Stimulated activated CD8-positive, alpha-beta memory T cell treated with anti-CD3 and anti-CD28 coated beads, Interleukin-7, amount 100 ng/mL, for 24 hours (primary cell): ENCODE results near the gene ZBTB7A.
"Not testable (repeated sequence)": the region's sequence is repeated elsewhere in the genome, so short reads cannot be mapped to it uniquely, and the experiment has no call there.

Experiments used
- DNase-seq: peaks from one replicate; pipeline ENCODE4 v3.0.0-alpha.2; 2020; ENCODE audit warnings: low read depth

The ZBTB7A gene

DNA sequence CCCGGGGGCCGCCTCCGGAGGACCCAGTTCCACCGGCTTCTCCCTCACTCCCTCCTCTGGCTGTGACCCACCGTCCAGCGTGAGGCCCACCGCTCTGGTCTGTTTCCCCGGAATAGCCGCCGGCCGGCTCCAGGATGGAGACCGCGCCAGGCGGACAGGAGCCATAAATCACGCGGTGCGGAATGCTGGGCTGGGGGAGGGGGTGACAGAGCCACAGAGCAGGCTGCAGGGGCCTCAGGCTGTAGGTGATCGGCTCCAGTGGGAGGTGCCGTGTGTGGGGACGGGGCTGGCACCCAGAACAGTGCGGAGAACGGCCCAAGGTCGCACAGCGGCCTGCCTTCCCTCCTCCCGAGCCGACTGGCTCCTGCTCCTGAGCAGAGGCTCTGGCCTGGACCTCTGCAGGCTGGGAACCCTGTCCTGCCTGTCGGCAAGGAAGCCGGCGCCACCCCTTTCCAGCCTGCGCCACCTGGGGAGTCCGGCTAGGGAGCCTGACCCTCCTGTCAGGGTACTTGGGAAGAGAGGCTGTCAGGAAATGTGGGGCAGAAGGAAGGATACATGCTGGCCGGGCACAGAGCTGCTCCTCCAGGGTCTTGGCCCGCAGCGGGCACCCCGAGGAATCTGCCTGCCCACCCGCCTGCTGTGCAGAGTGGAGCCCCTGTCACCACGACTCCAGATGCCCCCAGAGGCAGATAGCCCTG is 50.8 kb downstream of the ZBTB7A start:
- DNase-seq, result no peak

DNA sequence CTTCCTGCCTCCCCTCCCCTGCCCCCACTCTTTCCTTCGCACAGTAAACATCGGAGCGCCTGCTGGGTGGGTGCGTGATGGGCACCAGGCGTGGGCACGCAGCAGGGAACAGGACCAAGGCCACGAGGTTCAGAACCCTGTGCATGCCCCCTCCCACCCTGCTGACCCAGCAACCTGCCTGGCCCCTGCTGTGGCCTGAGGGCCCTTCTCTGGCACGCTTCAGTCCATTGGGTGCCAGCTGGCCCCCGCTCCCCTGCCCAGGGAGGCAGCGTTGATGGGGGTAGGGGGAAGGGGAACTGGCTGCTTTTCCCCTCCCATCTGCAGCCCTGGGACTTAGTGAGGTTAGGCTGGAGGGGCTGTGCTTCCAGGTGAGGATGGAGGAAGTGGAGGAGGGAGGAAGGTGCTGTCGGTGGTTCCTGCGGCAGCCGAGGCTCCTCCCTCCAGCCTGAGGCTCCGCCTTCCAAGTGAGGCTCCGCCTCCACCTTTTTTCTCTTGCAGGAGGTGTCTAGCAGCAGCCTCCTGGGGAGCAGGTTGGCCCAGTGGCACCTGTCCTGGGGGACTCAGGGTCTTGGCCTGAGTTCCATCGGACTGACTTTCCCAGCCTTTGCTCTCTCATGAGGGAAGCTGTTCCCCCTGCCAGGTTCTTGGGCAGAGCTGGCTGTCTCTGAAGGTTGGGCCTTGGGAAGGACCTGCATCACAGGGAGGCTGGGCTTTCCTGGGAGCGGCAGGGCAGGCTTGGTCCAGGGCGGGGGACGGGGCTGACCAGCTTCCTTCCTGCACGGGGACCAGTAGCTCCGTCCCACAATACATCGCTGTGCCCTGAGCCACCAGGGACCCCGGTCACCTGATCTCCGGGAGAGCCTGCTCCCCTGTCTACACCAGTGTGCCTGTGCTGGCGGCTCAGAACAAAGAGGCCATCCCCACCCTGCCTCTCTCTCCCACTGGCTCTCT is 51.9 kb downstream of the ZBTB7A start:
- peak; percentile 19 for DNase-seq

GRCh38 chr19:4013886-4014540 is 52.7 kb downstream of the ZBTB7A start:
- no peak for DNase-seq

GRCh38 chr19:4012975-4013634 is 53.6 kb downstream of the ZBTB7A start:
- DNase-seq, result no peak

DNA sequence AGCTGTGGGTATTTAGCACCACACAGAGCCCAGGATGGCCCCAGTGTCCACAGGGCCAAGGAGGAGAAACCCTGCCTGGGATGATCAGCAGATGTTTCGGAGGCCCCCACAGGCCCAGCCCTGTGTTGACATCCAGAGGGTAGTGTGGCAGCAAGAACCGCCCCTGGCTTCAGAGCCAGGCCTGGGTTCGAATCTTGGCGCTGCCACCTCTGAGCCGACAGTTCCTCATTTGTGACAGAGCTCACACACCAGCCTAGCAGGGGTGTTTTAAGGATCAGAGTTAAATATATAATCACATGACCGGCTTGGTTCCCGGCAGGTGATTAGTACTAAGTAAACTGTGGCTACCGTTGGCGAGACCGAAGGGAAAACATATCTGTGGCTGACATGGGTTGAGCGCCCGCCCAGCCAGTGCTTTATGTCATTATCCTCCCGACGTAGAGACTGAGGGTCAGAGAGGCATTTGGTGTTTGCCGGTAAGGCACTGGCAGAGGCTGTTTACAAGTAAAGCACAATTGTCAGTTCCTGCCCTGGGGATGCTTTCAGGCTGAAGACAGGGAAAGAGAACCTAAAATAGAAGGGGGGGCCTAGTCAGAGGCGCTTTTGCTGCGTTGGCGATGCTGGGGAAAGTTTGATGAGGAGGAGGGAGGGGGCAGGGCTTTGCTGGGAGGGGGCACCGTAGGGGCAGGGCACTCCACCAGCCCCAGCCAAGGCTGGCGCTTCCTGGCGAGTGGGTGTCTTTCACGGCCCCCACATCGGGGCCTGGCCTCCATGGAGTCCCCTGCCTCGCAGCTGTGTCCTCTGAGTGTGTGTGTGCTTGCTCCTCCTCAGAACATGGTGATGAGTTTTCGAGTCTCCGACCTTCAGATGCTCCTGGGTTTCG is 54.4 kb downstream of the ZBTB7A start:
- no peak for DNase-seq

DNA sequence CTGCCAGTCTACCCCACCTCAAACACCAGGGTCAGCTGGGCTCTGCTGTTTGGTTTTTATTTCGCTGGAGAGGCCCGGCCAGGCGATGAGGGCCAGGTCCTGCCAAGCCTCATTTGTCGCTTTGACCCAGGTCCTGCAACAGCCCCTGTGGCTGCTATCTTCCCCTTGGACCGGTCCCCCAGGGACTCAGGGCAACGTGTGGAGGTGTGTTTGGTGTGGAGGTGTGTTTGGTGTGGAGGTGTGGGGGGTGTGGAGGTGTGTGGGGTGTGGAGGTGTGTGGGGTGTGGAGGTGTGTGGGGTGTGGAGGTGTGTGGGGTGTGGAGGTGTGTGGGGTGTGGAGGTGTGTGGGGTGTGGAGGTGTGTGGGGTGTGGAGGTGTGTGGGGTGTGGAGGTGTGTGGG is 55.3 kb downstream of the ZBTB7A start:
- not testable (repeated sequence) for DNase-seq

GRCh38 chr19:4010808-4011110 is 55.9 kb downstream of the ZBTB7A start:
- no peak for DNase-seq

DNA sequence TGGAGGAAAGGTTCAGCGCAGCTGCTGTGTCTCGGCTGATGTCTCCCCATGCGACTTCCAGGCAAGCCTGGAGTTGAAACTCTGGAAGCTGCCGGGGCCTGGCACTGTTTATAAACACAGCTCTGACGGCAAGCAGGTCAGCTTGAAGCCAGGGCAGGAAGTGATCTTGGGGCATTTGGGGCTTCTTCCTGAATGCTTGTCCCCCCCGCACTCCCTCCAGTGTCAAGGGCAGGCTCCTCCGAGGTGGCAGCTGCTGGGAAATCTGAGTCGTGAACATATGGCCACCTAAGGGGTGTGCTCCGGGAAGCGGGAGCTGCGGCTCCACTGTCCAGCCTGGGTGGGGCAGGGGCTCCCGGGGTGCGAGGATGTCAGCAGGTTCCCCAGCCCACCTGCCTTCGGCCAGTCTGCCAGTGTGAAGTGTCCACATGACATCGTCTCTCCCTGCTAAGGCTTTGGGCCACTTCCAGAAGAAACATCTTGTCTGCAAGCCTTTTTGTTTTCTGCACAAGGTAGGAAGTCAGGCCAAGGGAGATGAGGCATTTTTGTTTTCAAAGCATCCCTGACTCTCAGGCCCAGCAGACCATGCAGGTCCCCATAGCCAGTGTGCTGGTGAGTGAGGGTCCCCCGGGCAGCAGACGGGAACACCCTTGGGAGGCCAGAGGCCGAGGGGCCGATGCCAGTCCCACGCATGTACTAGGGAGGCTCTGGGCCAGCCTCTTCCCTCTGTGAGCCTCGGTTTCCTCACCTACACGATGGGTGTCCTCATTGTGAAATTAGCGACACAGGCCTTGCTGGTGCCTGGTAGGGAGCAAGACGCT is 56.5 kb downstream of the ZBTB7A start:
- DNase-seq, result no peak

DNA sequence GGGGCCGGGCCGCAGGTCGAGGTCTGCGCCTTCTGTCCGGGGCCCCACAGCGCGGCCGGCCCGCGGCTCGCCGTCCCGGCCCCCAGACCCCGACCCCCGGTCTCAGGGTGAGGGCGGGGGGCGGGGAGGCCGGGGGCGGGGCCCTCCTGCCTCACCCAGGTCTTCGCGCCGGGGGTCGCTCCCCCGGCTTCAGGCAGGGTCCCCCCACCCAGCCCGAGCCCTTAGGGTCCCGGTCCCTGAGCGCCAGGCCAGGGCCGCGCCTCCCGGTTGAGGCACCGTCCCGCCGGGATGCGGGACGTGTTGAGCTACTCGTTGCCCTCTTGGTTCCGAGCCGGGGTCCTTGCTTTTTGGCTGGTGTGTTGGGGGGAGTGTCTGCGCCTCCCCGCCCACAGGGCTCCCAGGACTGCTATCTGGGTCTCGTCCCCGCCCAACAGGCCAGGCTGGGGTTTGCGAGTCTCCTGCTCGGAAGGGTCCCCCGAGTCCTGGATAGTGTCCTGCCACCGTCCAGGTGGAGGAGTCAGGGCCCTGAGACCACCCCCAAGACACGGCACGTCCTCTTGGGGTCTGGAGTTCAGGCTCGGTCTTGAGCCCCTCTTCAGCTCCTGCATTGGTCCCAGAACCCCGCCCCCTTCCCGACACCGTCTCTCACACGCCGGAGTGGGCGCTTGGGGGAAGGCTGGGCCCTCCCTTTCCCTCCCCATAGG is 58.7 kb downstream of the ZBTB7A start:
- DNase-seq, result no peak

DNA sequence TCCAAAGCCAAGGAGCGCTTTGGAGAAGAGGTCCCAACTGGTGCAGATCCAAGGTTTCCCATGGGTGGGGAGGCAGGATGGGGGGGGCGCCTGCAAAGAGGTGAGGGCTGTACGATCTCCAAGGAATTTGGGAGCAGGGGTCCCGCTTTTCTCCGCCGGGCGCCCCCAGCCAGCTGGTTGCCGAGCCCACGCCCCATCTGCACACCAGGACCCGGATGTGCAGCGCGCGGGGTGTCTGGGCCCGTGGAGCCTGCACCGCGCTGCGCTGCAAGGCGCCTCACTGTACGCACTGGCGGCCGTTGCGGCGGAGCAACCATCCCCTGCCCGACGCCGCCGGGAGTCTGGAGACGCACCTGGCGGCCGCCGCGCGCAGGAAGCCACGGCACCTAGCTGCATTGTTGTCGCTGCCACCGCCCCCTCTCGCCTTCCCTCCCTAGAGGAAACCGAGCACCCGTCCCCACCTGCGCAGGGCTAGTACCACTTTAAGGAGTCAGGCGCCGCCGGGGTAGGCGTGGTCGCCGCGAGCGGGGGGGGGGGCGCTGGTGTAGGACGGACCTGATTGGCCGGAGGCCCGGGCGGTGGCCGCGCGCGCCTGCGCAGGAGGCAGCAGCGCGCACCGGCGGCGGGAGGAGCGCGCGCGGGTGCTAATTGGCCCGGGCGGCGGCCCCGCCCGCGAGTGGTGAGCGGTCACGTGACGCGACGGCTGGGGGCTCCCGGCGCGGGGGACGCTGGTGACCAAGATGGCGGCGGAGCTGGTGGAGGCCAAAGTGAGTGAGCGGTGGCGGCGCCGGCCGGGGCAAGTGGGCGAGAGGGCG is 59.5 kb downstream of the ZBTB7A start, which contains the start of gene PIAS4:
Gene PIAS4, plus strand, starts transcription at position 716 of the 815 bp plus-strand sequence. Its CDS starts 25 bp downstream, at position 741.
- peak; percentile 84 for DNase-seq

- DNase-seq, result not testable (repeated sequence)
Measured at GRCh38 chr19:4005436-4005835, 61.3 kb downstream of the ZBTB7A start.

DNA sequence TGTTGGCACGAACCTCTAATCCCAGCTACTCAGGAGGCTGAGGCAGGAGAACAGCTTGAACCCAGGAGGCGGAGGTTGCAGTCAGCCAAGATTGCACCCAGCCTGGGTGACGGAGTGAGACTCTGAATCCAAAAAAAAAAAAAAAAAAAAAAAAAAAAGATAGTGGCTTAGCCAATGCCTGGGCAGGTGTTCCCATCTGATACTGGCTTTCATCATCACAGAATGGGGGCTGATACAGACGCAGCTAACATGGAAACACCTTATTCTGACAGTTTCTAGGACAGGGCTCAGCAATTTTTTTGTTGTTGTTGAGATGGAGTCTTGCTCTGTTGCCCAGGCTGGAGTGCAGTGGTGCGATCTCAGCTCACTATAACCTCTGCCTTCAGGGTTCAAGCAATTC is 65.9 kb downstream of the ZBTB7A start:
- DNase-seq, result not testable (repeated sequence)

DNA sequence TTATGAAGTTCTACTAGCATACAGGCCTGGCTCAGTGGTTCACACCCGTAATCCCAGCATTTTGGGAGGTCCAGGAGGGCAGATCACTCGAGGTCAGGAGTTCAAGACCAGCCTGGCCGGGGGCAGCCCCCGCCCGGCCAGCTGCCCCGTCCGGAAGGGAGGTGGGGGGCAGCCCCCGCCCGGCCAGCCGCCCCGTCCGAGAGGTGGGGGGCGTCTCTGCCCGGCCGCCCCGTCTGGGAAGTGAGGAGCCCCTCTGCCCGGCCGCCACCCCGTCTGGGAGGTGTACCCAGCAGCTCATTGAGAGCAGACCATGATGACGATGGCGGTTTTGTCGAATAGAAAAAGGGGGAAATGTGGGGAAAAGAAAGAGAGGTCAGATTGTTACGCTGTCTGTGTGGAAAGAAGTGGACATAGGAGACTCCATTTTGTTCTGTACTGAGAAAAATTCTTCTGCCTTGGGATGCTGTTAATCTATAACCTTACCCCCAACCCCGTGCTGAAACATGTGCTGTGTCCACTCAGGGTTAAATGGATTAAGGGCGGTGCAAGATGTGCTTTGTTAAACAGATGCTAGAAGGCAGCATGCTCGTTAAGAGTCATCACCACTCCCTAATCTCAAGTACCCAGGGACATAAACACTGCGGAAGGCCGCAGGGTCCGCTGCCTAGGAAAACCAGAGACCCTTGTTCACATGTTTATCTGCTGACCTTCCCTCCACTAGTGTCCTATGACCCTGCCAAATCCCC is 67.9 kb downstream of the ZBTB7A start:
- DNase-seq, result not testable (repeated sequence)

GRCh38 chr19:3995607-3996006 is 71.1 kb downstream of the ZBTB7A start:
- DNase-seq, result no peak
